Vagina (tissue), 2 donors: Measurements from ENCODE around the gene UBE2Q1. TPM values are rescaled to one million over a fixed set of nuclear protein-coding genes. Genes with fewer than 3 reads are reported as not detected.

Source experiments
- DNase-seq, 2 donors: peaks; one replicate each; pipeline ENCODE4 v3.0.0-alpha.2; 2017; ENCODE audit errors: extremely low spot score in 2 of 2
- H3K27ac ChIP-seq: fragments of 200-600 bp; sonication (generic); one replicate; pipeline ENCODE4 v1.5.1; 2019
- H3K27me3 ChIP-seq: fragments of 200-600 bp; sonication (generic); one replicate; pipeline ENCODE4 v1.5.1; 2019
- H3K36me3 ChIP-seq, 2 donors: fragments of 200-600 bp; sonication (generic); one replicate each; pipeline ENCODE4 v1.5.1; 2017 to 2019
- H3K4me1 ChIP-seq: fragments of 200-600 bp; sonication (generic); one replicate; pipeline ENCODE4 v1.5.1; 2019
- H3K4me3 ChIP-seq, 2 donors: fragments of 200-600 bp; sonication (generic); 1 replicate in 1 of 2; 2 replicates in 1 of 2; pipeline ENCODE4 v1.5.1; 2016 to 2019
- H3K9me3 ChIP-seq: fragments of 200-600 bp; sonication (generic); one replicate; pipeline ENCODE4 v1.5.1; 2019
- POLR2A ChIP-seq, 2 donors: fragments of 450-650 bp; IDR thresholded peaks; one replicate each; pipeline ENCODE4 v1.6.1; 2017; ENCODE audit warnings: antibody characterized with exemption in 2 of 2, mild to moderate bottlenecking in 2 of 2, moderate library complexity in 2 of 2
- POLR2AphosphoS5 ChIP-seq, 2 donors: sonication (generic); formaldehyde crosslinking; IDR thresholded peaks; one replicate each; pipeline ENCODE4 v1.9.0; 2017; ENCODE audit warnings: antibody characterized with exemption in 2 of 2, mild to moderate bottlenecking in 2 of 2, low read depth in 1 of 2; ENCODE audit not compliant: insufficient read depth in 1 of 2
- intact Hi-C: fragments of 100-400 bp; cut with DNase I; formaldehyde crosslinking; loops from one replicate; pipeline ENCODE4 v1.15.1; 2023
- total RNA-seq: library from RNA; depleted of rRNA; stranded (reverse); fragments of >200 nt; gene quantifications from one replicate; pipeline ENCODE4 v1.2.3, GENCODE V29; 2016
- TF ChIP-seq, protein P1 (sequence below), 3 experiments: fragments of 450-650 bp in 2 of 3; fragments of 200-600 bp in 1 of 3; sonication (generic) in 1 of 3; IDR thresholded peaks; one replicate each; pipeline ENCODE4 v1.5.1; 2017 to 2019; ENCODE audit warnings: antibody characterized with exemption in 3 of 3, mild to moderate bottlenecking in 2 of 3, moderate library complexity in 2 of 3

The UBE2Q1 gene
- total RNA-seq, 1 donor from 2014 or later: 17.9 TPM

DNA sequence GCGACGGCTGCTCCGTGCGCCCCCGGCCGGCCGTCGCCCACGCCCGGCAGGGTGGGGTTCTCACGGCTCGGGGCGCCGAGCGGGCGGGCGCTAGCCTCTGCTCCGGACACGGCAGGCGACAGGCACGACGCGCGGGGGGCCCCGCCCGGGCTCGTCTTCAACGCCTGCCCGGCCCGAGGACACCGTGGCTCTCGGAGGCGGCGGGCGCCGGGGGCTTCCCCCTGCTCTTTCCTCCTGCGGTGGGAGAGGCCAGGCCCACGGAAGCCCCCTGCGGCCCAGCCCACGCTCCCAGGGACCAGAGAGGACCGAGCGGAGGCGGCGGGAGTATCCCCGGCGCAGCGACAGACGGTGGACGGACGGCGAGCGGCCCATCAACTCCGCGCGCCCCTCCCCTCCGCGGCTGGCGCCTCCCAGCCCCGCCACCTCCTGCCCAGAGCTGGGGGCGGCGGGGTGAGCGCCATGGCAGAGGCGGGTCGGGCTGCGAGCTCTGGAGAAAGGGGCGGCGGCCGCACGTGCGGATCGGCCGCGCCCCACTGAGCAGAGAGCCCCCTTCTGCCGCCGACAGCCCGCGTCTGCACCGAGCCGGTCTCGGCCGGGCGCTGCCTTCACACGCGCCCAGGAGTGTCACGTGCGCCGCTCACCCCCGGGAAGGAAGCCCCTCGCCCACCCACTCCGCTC lies 56.3 kb downstream of the UBE2Q1 start, which contains the start of the genes SHE and TDRD10:
TSS of gene SHE (minus strand) at position 347 of the 678 bp plus-strand sequence. CDS start 386 bp downstream, outside the sequence.
TSS of gene TDRD10 (plus strand) at position 154 of the 678 bp plus-strand sequence. CDS start 4,685 bp downstream, outside the sequence.
- Histone ChIP-seq H3K4me3 (peak within 1 kb of the TSS; percentile 40 to 59), H3K27me3 (peaks cover 15% of the 10 kb centered on the region), H3K9me3 (no peaks in the 10 kb centered on the region), H3K36me3 (no peaks in the 10 kb centered on the region), H3K4me1 (peaks cover 16% of the 10 kb centered on the region), H3K27ac (no peak within 1 kb of the TSS)
- TF ChIP-seq, protein P1, sequence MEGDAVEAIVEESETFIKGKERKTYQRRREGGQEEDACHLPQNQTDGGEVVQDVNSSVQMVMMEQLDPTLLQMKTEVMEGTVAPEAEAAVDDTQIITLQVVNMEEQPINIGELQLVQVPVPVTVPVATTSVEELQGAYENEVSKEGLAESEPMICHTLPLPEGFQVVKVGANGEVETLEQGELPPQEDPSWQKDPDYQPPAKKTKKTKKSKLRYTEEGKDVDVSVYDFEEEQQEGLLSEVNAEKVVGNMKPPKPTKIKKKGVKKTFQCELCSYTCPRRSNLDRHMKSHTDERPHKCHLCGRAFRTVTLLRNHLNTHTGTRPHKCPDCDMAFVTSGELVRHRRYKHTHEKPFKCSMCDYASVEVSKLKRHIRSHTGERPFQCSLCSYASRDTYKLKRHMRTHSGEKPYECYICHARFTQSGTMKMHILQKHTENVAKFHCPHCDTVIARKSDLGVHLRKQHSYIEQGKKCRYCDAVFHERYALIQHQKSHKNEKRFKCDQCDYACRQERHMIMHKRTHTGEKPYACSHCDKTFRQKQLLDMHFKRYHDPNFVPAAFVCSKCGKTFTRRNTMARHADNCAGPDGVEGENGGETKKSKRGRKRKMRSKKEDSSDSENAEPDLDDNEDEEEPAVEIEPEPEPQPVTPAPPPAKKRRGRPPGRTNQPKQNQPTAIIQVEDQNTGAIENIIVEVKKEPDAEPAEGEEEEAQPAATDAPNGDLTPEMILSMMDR (IDR thresholded peaks at IDR 0.05): no peak
- peak in 1 of 2 donors; percentile 2 for TF ChIP-seq POLR2AphosphoS5 (IDR thresholded peaks at IDR 0.05; ENCODE audit: insufficient read depth in 1 of 2, low read depth in 1 of 2)
- intact Hi-C loops: loop anchor here (5.0 kb wide), 1 partner anchor 1940 kb away; no protein-coding TSS in a partner anchor
- DNase-seq: no peak

DNA sequence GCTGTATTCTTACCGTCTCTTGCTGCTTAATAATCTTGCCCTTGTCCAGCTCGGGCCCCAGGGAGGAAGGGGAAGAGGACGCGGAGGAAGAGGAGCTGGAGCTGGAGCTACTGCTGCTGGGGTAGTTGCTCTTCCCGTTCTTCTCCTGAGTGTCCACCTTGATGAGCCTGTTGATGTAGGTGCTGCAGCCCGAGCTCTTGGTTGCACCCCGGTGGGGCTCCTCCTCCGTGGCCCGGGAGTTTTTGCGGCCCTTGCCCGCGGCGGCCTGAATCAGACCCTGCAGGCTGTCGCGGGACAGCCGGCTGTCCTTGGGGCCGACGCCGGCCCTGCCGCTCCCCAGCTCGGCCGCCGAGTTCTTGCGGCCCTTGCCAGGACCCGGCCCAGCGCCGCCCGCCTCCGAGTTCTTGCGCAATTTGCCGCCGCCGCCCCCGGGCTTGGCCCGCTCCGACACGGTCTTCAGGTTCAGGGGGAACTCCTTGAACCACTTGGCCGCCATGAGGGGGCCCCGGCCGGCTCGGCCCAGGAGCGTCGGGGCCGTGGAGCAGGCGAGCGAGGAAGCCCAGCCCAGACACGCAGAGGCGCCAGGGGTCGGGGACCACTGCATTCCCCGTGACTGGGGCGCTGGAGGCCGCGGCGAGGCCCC lies 56.9 kb downstream of the UBE2Q1 start:
- TF ChIP-seq POLR2A (IDR thresholded peaks at IDR 0.05): no peak
- no peak for TF ChIP-seq POLR2AphosphoS5 (IDR thresholded peaks at IDR 0.05; ENCODE audit: insufficient read depth in 1 of 2, low read depth in 1 of 2)
- TF ChIP-seq, protein P1 (IDR thresholded peaks at IDR 0.05): no peak
- no peaks in the 10 kb centered on the region for H3K9me3 ChIP-seq
- no peak overlapping the region for H3K27ac ChIP-seq
- DNase-seq: no peak
- H3K4me3 ChIP-seq: peak overlapping the region; percentile 40 to 59
- H3K4me1 ChIP-seq: peaks cover 16% of the 10 kb centered on the region
- no peaks in the 10 kb centered on the region for H3K36me3 ChIP-seq
- intact Hi-C loops: loop anchor here (5.0 kb wide), 1 partner anchor 1941 kb away; no protein-coding TSS in a partner anchor
- H3K27me3 ChIP-seq: peaks cover 15% of the 10 kb centered on the region

DNA sequence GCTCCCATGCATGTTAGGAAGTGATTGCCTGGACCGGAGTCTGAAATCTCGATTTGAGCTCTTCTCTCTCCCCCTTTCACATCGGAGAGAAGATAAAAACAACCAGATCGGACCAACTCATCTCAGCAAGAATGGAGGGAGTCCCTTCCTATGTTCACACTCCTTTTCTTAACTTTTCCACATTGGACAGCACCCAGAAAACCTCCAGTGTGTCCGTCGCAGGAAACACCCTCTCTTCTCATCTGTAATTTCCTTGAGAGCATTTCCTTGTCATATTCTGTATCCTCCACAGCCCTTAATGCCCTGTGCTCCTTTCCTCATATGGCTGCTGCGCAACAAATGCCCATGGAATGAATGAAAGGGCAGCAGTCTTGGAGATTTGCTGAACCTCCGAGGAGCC lies 57.9 kb downstream of the UBE2Q1 start:
- H3K4me1 ChIP-seq: peaks cover 16% of the 10 kb centered on the region
- H3K27ac ChIP-seq: no peak overlapping the region
- H3K4me3 ChIP-seq: peak overlapping the region; percentile 40 to 59
- no peaks in the 10 kb centered on the region for H3K9me3 ChIP-seq
- TF ChIP-seq POLR2AphosphoS5 (IDR thresholded peaks at IDR 0.05; ENCODE audit: insufficient read depth in 1 of 2, low read depth in 1 of 2) (no peak), POLR2A (IDR thresholded peaks at IDR 0.05) (no peak)
- TF ChIP-seq, protein P1 (IDR thresholded peaks at IDR 0.05): no peak
- peaks cover 15% of the 10 kb centered on the region for H3K27me3 ChIP-seq
- no peak for DNase-seq
- intact Hi-C loops: loop anchor here (5.0 kb wide), 1 partner anchor 1942 kb away; no protein-coding TSS in a partner anchor
- H3K36me3 ChIP-seq: no peaks in the 10 kb centered on the region

DNA sequence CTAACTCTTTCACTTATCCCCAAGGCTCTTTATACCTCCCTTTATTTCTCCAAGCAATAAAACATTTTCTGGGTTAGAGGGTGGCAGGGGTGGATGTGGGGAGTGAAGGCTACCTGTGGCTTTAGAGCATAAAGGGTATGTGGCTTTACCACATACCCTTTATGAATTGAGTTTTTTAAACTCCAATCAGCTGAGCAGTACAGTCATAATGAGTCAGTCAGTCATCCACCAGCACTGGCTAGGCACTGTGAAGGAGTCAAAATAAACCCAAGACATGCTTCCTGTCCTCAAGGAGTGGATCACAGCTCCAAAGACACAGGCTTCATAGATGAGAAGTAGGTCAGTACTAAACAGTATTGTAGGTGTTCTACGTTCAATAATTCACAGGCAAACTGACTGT lies 59.0 kb downstream of the UBE2Q1 start:
- H3K36me3 ChIP-seq: no peaks in the 10 kb centered on the region
- no peak for TF ChIP-seq POLR2AphosphoS5 (IDR thresholded peaks at IDR 0.05; ENCODE audit: insufficient read depth in 1 of 2, low read depth in 1 of 2)
- TF ChIP-seq POLR2A (IDR thresholded peaks at IDR 0.05): no peak
- TF ChIP-seq, protein P1 (IDR thresholded peaks at IDR 0.05): no peak
- DNase-seq: no peak
- peaks cover 16% of the 10 kb centered on the region for H3K4me1 ChIP-seq
- no peaks in the 10 kb centered on the region for H3K9me3 ChIP-seq
- no peak overlapping the region for H3K27ac ChIP-seq
- H3K4me3 ChIP-seq: peak overlapping the region in 1 of 2 donors; percentile 40
- peaks cover 15% of the 10 kb centered on the region for H3K27me3 ChIP-seq
- intact Hi-C loops: no loop called here

Other genes with a start within 250 kb of the UBE2Q1 start
- not detected for gene AQP10, start 237.6 kb downstream of the UBE2Q1 start, total RNA-seq
- 65.1 TPM for gene ATP8B2, start 233.1 kb downstream of the UBE2Q1 start, total RNA-seq
- gene IL6R, start 153.3 kb downstream of the UBE2Q1 start, total RNA-seq: 50.8 TPM
- gene TDRD10, start 56.4 kb downstream of the UBE2Q1 start, total RNA-seq: 4.9 TPM
- gene SHE, start 56.2 kb downstream of the UBE2Q1 start, total RNA-seq: 23.8 TPM
- 0.74 TPM for gene CHRNB2, start 9.1 kb upstream of the UBE2Q1 start, total RNA-seq
- gene ADAR, start 49.5 kb upstream of the UBE2Q1 start, total RNA-seq: 92.1 TPM